Upper lobe of right lung (tissue), 1 donor: ENCODE measurements around the gene MAST1. TPM values are rescaled to one million over a fixed set of nuclear protein-coding genes. Genes with fewer than 3 reads are reported as not detected.

Source experiments
- ATAC-seq: fragments of 200-7000 bp; cut with Tn5 transposase; one replicate; pipeline ENCODE4 v1.9.1; 2020; ENCODE audit warnings: mild to moderate bottlenecking, moderate library complexity
- DNase-seq: peaks from one replicate; pipeline ENCODE4 v3.0.0-alpha.2; 2020
- H3K27ac ChIP-seq: fragments of 200-600 bp; one replicate; pipeline ENCODE4 v1.8.0; 2022
- H3K27me3 ChIP-seq: fragments of 200-600 bp; one replicate; pipeline ENCODE4 v1.8.0; 2022; ENCODE audit warnings: mild to moderate bottlenecking
- H3K36me3 ChIP-seq: fragments of 200-600 bp; one replicate; pipeline ENCODE4 v1.8.0; 2022
- H3K4me1 ChIP-seq: fragments of 200-600 bp; one replicate; pipeline ENCODE4 v1.8.0; 2022
- H3K4me3 ChIP-seq: fragments of 200-600 bp; one replicate; pipeline ENCODE4 v1.8.0; 2022; ENCODE audit warnings: mild to moderate bottlenecking
- H3K9me3 ChIP-seq: fragments of 200-600 bp; one replicate; pipeline ENCODE4 v1.8.0; 2022
- intact Hi-C: fragments of 100-400 bp; cut with DNase I; formaldehyde crosslinking; loops from one replicate; pipeline ENCODE4 v1.11.0; 2022
- total RNA-seq: library from RNA; stranded (reverse); fragmentation: NEBNext Ultra II Directional; extraction: Animal tissue kit (Norgen Biotek cat#: 25700); gene quantifications from one replicate; pipeline ENCODE4 v1.2.1, GENCODE V29; 2021
- TF ChIP-seq, protein P1 (sequence below): fragments of 200-600 bp; IDR thresholded peaks from one replicate; pipeline ENCODE4 v1.8.0; 2022; ENCODE audit warnings: antibody characterized with exemption
- donor health status: DM: no; HTN: yes; CAD: no; lungs with severe emphysema.

Gene MAST1
- total RNA-seq, 1 donor from 2014 or later, result not detected

DNA sequence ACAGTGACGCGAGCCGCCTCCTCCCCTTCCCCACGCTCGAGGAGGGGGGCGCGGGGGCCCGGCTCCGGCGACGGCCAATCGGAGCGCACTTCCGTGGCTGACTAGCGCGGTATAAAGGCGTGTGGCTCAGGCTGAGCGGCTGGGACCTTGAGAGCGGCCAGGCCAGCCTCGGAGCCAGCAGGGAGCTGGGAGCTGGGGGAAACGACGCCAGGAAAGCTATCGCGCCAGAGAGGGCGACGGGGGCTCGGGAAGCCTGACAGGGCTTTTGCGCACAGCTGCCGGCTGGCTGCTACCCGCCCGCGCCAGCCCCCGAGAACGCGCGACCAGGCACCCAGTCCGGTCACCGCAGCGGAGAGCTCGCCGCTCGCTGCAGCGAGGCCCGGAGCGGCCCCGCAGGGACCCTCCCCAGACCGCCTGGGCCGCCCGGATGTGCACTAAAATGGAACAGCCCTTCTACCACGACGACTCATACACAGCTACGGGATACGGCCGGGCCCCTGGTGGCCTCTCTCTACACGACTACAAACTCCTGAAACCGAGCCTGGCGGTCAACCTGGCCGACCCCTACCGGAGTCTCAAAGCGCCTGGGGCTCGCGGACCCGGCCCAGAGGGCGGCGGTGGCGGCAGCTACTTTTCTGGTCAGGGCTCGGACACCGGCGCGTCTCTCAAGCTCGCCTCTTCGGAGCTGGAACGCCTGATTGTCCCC lies 46.8 kb upstream of the MAST1 start, which contains the start of gene JUNB:
JUNB (plus strand) TSS at position 142 of the 706 bp plus-strand sequence; CDS start at position 428, 286 bp downstream.
- H3K4me3 ChIP-seq, result peak within 1 kb of the TSS; percentile 88
- H3K27ac ChIP-seq, result peak within 1 kb of the TSS; percentile 100
- ATAC-seq (peak; percentile 64), DNase-seq (peak; percentile 99)
- no peaks in the 10 kb centered on the region for H3K36me3 ChIP-seq
- no peaks in the 10 kb centered on the region for H3K27me3 ChIP-seq
- intact Hi-C loops, result no loop called here
- no peaks in the 10 kb centered on the region for H3K9me3 ChIP-seq
- H3K4me1 ChIP-seq, result peaks cover 39% of the 10 kb centered on the region
- TF ChIP-seq, protein P1, sequence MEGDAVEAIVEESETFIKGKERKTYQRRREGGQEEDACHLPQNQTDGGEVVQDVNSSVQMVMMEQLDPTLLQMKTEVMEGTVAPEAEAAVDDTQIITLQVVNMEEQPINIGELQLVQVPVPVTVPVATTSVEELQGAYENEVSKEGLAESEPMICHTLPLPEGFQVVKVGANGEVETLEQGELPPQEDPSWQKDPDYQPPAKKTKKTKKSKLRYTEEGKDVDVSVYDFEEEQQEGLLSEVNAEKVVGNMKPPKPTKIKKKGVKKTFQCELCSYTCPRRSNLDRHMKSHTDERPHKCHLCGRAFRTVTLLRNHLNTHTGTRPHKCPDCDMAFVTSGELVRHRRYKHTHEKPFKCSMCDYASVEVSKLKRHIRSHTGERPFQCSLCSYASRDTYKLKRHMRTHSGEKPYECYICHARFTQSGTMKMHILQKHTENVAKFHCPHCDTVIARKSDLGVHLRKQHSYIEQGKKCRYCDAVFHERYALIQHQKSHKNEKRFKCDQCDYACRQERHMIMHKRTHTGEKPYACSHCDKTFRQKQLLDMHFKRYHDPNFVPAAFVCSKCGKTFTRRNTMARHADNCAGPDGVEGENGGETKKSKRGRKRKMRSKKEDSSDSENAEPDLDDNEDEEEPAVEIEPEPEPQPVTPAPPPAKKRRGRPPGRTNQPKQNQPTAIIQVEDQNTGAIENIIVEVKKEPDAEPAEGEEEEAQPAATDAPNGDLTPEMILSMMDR, result peak; percentile 11

DNA sequence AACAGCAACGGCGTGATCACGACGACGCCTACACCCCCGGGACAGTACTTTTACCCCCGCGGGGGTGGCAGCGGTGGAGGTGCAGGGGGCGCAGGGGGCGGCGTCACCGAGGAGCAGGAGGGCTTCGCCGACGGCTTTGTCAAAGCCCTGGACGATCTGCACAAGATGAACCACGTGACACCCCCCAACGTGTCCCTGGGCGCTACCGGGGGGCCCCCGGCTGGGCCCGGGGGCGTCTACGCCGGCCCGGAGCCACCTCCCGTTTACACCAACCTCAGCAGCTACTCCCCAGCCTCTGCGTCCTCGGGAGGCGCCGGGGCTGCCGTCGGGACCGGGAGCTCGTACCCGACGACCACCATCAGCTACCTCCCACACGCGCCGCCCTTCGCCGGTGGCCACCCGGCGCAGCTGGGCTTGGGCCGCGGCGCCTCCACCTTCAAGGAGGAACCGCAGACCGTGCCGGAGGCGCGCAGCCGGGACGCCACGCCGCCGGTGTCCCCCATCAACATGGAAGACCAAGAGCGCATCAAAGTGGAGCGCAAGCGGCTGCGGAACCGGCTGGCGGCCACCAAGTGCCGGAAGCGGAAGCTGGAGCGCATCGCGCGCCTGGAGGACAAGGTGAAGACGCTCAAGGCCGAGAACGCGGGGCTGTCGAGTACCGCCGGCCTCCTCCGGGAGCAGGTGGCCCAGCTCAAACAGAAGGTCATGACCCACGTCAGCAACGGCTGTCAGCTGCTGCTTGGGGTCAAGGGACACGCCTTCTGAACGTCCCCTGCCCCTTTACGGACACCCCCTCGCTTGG lies 46.1 kb upstream of the MAST1 start:
- DNase-seq (peak; percentile 89), ATAC-seq (no peak)
- H3K4me3 ChIP-seq, result peak overlapping the region; percentile 88
- H3K9me3 ChIP-seq, result no peaks in the 10 kb centered on the region
- H3K36me3 ChIP-seq, result no peaks in the 10 kb centered on the region
- H3K4me1 ChIP-seq, result peaks cover 33% of the 10 kb centered on the region
- peak overlapping the region; percentile 100 for H3K27ac ChIP-seq
- H3K27me3 ChIP-seq, result no peaks in the 10 kb centered on the region
- TF ChIP-seq, protein P1, result peak; percentile 3
- intact Hi-C loops, result no loop called here

DNA sequence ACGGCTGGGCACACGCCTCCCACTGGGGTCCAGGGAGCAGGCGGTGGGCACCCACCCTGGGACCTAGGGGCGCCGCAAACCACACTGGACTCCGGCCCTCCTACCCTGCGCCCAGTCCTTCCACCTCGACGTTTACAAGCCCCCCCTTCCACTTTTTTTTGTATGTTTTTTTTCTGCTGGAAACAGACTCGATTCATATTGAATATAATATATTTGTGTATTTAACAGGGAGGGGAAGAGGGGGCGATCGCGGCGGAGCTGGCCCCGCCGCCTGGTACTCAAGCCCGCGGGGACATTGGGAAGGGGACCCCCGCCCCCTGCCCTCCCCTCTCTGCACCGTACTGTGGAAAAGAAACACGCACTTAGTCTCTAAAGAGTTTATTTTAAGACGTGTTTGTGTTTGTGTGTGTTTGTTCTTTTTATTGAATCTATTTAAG lies 45.4 kb upstream of the MAST1 start:
- Histone ChIP-seq H3K4me1 (peaks cover 27% of the 10 kb centered on the region), H3K4me3 (peak overlapping the region; percentile 88), H3K27me3 (no peaks in the 10 kb centered on the region), H3K9me3 (no peaks in the 10 kb centered on the region), H3K36me3 (no peaks in the 10 kb centered on the region), H3K27ac (peak overlapping the region; percentile 100)
- DNase-seq (no peak), ATAC-seq (no peak)
- intact Hi-C loops, result no loop called here
- TF ChIP-seq, protein P1, result no peak

DNA sequence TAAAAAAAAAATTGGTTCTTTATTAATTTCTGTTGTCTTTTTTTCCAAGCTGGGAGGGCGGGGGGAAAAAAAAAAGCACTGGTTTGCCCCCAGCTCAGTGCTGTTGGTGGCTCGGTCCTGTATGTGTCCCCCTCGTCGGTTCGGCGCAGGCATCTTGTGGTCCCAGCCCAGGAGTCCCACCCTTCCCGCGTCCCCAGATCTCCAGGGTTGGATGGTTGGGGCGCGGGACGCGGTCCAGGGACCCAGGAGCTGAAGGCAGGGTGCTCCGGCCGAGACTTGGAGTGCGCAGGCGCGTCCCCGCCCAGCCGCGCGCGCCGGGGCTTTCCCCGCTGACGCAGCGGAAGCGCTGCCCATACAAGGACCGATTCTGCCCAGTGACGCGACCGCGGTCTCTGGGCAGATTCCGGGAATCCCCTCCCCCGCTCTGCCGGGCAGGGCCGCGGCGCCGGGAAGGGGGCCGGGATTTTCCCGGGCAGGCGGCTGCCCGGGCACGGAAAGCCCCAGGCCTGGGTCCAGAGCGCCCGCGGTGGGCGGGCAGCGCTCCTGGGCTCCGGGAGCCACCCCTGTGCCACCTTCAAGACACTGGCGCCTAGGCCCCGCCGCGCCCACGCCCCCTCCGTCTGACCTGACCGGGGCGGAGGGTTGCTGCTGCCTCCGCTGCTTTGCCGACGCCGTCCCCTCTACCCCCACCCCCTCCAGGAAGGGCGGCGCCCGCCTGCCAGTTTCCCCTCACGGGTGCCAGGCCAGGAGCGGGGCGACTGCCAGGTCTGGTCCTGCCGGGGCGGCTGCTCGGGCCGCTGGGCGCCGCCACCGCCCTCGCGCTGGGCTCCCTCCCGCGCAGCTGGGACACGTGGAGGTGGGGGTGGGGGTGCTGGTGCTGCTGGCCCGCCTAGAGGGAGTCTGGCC lies 44.8 kb upstream of the MAST1 start:
- DNase-seq (peak; percentile 98), ATAC-seq (peak; percentile 55)
- H3K9me3 ChIP-seq, result no peaks in the 10 kb centered on the region
- peaks cover 2% of the 10 kb centered on the region for H3K36me3 ChIP-seq
- peaks cover 20% of the 10 kb centered on the region for H3K4me1 ChIP-seq
- H3K27me3 ChIP-seq, result no peaks in the 10 kb centered on the region
- H3K4me3 ChIP-seq, result peak overlapping the region; percentile 88
- intact Hi-C loops, result no loop called here
- TF ChIP-seq, protein P1, result no peak
- H3K27ac ChIP-seq, result peak overlapping the region; percentile 100

DNA sequence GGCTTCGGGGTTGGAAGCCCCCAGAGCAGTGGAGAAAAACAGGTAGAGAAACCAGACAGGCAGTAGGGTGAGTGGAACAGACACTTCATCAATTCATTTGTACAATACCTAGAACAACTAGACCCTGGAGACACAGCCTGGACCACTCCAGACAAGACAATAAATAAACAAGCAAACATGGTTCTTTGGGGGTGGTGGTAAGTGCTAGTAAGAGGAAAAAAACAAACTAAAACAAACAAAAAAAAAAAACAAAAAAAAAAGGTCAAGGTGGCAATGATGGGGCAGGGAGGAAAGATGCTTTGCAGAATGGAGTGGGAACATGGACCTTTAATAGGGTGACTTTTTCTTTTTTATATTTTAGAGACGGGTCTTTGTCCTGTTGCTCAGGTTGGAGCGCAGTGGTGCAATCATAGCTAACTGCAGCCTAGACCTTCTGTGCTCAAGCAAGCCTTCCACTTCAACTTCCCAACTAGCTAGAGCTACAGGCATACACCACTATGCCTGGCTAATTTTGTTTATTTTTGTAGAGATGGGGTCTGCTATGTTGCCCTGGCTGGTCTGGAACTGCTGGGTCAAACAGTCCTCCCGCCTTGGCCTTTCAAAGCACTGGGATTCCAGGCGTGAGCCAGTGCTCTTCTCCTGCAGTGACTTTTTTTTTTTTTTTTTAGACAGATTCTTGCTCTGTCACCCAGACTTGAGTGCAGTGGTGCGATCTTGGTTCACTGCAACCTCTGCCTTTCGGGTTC lies 43.9 kb upstream of the MAST1 start:
- H3K27ac ChIP-seq, result peak overlapping the region; percentile 100
- intact Hi-C loops, result no loop called here
- H3K4me1 ChIP-seq, result peaks cover 12% of the 10 kb centered on the region
- peak overlapping the region; percentile 88 for H3K4me3 ChIP-seq
- H3K27me3 ChIP-seq, result no peaks in the 10 kb centered on the region
- H3K36me3 ChIP-seq, result peaks cover 10% of the 10 kb centered on the region
- TF ChIP-seq, protein P1, result no peak
- ATAC-seq (no peak), DNase-seq (no peak)
- no peaks in the 10 kb centered on the region for H3K9me3 ChIP-seq
